GM10847 (cell line): Measurements from ENCODE around the gene DAGLA.

Experiments used
- POLR2A ChIP-seq: IDR thresholded peaks from 2 replicates; pipeline ENCODE4 v1.6.1; 2011; ENCODE audit not compliant: insufficient read length; ENCODE audit errors: extremely low read depth

Gene DAGLA

GRCh38 chr11:61752925-61753521 is 72.8 kb downstream of the DAGLA start:
- no peak for TF ChIP-seq POLR2A

- no peak for TF ChIP-seq POLR2A
Observed at GRCh38 chr11:61753672-61754071, 73.5 kb downstream of the DAGLA start.

DNA sequence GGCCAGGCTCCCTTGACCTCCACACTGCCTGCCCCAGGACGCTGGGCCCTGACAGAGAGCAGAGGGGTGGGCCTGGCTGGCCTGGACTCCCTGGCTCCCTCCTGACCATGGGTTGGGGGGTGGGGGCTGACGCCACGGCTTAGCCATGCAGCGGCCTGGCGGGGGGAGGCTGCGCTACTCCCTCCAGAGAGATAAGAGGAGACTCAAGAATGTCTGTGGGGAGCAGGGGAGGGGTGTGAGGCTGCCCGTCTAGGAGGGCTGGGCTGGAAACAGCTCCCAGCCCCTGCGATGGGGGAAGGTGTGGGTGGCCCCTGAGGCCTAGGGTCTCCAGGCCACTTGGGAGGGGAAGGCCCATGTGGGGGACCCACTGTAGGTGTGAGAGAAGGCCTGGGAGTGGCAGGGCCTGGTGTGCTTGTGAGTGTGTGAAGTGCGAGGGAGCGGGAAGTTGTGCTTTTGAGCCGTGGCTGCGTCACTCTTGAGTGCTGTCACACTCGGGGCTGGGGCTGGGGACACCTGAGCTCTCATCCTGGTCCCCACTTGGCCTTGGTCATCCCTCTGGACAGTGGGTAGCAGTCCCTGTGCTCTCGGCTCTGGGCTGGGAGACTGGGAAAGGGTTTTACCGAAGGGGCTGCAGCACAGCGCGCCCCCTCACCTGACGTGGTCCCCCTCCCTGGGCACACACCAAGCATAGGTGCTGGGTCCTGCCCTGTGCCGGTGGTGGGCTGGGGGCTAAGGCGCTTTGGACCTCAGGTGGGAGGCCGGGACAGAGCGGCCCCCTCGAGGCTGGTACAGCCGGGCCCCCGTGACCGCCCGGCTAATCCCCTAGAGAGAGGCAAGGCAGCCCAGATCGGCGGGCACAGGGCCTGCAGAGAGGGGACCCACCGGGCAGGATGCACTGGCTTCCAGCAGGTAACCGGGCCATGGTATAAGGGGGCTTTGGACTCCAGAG is 74.6 kb downstream of the DAGLA start:
- no peak for TF ChIP-seq POLR2A

DNA sequence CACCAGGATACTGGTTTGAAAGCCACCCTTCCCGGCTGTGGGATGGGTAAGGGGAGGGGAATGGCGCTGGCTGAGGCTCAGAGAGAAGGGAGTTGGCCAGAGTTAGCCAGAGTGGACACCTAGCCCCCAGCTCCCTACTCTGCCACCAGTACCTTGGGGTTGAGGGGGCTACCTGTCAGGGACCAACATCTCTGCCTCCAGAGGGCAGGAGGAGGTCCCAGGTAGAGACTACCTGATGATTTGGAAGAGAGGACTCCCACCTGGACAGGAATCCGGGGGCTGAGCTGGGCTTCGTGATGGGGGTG is 75.9 kb downstream of the DAGLA start:
- TF ChIP-seq POLR2A: no peak

- no peak for TF ChIP-seq POLR2A
Observed at GRCh38 chr11:61756452-61757212, 76.4 kb downstream of the DAGLA start.

GRCh38 chr11:61757213-61757862 is 77.1 kb downstream of the DAGLA start:
- no peak for TF ChIP-seq POLR2A

DNA sequence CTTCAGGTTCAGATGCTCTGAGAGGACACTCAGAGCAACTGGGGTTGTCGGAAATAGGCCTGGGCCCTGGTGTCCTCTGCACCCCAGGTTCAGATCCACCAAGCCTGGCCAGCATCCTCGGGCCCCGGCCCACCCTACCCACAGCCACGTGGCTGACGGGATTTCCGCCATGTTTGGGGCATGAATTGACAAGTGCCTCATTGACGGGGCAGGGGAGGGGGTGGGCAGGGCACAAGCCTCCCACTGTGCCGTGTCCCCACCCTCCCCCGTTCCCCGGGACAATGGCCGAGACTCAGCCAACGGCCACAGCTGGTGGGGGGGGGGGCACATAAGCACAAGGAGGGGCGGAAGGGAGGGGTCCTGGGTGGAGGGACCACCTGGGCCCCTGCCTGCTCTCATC is 80.8 kb downstream of the DAGLA start:
- no peak for TF ChIP-seq POLR2A

DNA sequence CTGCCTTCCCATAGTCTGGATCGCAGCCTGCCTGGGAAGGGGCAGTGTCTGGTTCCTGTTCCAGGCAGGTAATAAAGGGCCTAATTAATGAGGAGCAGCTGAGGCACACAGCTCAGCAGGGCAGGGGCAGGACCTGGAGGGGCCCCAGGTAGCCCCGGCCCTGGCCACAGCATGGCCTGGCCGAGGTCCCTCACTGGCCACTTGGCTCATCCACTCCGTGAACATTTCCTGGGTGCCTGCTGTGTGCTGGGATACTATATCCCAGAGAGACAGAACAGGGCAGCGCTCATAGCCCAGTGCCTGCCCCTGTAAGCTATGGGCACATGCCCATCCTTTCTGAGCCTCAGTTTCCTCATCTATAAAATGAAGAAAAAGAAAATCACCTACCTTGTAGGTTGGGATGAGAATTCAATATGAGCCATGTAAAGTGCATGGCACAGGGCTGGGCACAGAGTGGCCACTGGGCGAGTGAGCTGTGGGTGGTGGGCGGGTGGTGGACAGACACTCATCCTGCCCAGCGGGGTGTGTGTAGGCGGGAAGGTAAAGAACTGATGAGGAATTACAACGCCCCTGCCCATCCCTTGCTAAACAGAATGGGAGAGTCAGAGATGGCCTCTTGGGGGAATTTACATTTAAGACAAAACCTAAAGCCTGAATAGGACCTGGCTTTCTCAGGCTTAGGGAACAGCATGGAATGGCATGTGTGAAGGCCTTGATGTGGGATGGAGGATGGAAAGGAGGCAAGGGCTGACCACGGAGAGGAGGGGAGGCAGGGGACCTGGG is 81.4 kb downstream of the DAGLA start:
- TF ChIP-seq POLR2A: no peak

GRCh38 chr11:61762223-61762615 is 82.0 kb downstream of the DAGLA start:
- TF ChIP-seq POLR2A: no peak

GRCh38 chr11:61762798-61763197 is 82.6 kb downstream of the DAGLA start:
- no peak for TF ChIP-seq POLR2A

- no peak for TF ChIP-seq POLR2A
Observed at GRCh38 chr11:61763930-61764605, 83.9 kb downstream of the DAGLA start.

DNA sequence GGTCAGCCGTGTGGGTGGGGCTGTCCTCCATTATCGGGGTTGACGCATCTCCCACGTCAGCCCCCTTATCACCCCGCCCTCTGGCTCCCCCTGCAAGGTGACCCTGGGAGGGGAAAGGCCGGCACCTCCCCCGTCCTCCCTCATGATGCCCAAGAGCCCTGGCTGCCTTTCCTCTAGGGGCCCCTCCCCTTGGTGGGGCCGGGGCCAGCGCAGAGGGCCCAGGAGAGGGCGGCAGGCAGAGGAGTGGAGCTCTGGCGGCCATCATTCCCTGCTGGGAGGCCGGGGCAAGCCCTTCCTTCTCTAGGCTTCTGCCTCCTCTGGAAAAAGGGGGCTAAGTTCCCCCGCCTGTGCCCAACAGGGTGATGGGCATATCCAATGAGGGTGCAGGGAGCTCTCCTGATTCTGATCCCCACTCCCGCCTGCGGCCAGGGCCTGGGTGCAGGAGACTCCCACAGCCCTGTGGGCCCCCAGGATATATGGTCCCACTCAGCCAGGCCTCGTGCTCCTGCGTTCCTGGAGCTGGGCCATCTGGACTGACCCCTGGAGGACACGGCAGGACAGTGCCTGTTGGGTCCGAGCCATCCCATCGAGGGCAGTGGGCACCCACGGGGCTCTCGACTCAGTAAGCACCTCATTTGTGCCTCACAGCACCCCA is 84.5 kb downstream of the DAGLA start:
- TF ChIP-seq POLR2A: no peak

DNA sequence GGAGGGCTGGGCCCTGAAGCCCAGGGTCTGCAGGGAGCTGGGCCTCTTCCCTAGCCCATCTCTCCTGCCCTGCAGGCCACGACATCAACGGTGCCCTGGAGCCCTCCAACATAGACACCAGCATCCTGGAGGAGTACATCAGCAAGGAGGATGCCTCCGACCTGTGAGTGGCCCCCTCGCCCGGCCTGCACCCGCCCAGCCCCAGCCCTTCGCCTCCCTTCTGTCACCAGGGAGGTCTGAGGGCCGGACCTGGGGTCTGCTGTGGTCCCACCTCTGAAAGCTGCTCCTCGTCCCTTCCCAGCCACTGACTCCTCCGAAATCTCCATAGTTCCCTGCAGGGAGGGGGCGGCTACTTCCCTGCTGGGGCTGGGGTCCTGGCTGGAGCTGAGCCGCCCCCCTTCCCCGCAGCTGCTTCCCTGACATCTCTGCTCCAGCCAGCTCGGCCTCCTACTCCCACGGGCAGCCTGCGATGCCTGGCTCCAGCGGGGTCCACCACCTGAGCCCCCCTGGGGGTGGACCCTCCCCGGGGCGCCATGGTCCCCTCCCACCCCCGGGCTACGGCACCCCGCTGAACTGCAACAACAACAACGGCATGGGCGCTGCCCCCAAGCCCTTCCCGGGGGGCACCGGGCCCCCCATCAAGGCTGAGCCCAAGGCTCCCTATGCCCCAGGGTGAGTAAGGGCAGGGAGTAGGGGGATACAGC is 85.5 kb downstream of the DAGLA start:
- no peak for TF ChIP-seq POLR2A

- no peak for TF ChIP-seq POLR2A
Observed at GRCh38 chr11:61766353-61766841, 86.2 kb downstream of the DAGLA start.
